Lower leg skin (tissue), 3 donors: ENCODE measurements around the gene GRAMD2A.

Experiments
- CTCF ChIP-seq, 3 donors: fragments of 450-650 bp; IDR thresholded peaks; one replicate each; pipeline ENCODE4 v1.5.1; 2016; ENCODE audit warnings: antibody characterized with exemption in 3 of 3, mild to moderate bottlenecking in 3 of 3, moderate library complexity in 2 of 3
- POLR2A ChIP-seq, 2 donors: fragments of 450-650 bp; IDR thresholded peaks; one replicate each; pipeline ENCODE4 v1.6.1; 2016 to 2017; ENCODE audit warnings: antibody characterized with exemption in 2 of 2, mild to moderate bottlenecking in 1 of 2, moderate library complexity in 1 of 2

- TF ChIP-seq CTCF (IDR thresholded peaks at IDR 0.05), result no peak
- no peak for TF ChIP-seq POLR2A (IDR thresholded peaks at IDR 0.05)
These were observed 5.9 kb upstream of the GRAMD2A start for GRCh38 chr15:72203507-72203837.
